ENCODE measurements around the gene SF3B3.
A peak's percentile ranks its signal among the peaks of the same experiment; 100 is the strongest.
"Not testable (repeated sequence)": the region's sequence is repeated elsewhere in the genome, so short reads cannot be mapped to it uniquely, and the experiment has no call there.

SF3B3 gene

DNA sequence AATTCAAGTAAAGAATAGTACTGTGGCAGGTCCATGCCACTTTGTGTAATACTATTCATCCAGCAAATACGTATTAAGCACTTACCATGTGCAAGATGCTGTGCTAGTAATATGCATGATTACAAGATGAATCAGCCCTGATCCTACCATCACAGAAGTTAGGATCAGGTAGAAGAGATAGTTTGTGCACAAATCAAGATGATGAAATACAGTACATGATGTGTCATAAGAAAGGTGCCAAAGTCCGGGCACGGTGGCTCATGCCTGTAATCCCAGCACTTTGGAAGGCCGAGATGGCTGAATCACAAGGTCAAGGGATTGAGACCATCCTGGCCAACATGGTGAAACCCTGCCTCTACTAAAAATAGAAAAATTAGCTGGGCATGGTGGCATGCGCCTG is 11.2 kb upstream of the SF3B3 start:
- no peak for DNase-seq

DNA sequence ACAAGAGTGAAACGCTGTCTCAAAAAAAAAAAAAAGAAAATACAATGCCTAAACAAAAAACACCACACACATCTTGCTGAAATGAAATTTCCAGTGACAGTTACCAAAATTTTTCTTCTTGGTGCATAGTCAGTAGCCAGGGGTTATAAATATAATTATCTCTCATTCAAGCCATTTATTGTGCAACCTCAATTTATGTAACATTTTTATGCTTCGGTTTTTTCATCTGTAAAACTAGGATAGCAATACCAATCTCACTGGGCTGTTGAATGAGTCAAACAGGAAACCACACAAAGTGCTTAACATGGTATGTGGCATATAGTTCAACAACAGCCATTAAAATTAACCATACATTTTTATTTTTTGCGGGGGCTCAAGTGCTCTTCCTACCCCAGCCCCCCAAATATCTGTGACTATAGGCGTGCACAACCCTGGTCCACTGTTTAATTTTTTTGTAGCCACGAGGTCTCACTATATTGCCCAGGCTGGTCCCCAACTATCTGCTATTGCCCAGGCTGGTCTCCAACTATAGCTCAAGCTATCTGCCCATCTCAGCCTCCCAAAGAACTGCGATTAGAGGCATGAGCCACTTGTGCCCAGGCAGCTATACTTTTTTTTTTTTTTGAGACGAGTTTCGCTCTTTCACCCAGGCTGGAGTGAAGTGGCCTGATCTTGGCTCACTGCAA is 2.9 kb upstream of the SF3B3 start:
- no peak for DNase-seq

DNA sequence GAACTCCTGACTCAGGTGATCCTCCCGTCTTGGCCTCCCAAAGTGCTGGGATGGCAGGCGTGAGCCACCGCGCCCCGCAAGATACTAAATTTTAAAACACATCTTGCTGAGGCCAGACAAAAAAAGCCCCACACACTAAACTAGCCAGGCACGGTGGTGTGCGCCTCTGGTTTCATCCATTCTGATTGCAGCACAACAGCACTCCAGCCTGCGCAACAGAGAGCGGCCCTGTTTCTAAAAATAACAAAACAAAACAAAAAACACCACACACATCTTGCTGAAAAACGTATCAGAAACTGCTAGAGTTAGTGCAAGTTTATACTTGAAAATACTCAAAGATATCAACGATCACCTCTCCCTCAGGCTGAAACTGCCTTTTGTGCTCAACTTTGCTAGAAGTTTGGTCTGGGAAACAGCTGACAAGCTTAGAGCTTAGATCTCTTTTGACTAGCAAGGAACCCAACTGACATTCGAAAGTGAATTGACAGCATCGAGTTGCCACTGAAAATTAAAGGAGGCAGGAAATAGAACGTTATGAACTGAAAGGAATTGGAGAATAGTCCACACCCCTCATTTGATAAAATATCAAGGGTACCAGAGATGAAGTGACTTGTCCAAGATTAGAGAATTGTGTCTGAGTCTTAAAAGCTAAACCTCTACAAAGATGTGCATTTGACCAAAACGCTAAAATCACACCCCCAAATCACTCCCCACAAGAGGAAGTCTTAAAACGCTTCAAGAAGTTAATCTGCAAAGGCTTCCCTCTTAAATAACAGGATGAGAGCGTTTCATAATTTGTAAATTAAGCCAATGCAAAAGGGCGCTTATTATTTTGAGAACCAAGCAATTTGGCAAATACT is 1.2 kb upstream of the SF3B3 start:
- no peak for DNase-seq

DNA sequence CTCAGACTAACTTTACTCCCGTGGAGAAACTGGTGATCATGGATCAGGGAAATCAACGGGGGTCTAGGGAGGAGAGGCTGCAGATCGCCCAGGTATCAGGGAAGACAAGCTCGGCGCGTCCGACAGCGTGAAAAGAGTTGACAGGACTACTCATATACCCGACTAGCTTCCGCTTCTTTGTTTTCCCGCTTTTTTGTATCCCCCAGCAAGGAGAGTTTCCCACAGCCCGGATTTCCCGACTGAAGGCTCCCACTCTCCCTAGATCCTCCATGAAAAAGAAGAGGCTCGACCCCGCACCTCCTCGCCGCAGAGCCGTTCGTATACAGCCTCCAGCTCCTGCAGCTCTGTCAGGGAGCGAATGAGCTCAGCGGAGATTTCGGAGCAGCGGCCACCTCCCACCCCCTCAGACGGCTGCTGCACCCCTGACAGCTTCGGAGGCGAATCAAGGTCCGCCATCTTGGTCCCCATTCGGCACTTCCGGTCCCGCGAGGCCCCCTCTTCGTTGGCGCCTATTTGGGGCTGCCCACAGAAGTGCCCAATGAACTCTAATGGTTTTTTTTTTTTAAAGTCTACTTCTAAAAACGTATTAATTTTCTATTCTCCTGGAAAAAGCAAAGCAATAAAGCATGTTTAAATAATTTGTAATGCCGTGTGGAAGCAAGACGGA is 407 bp upstream of the SF3B3 start, which contains the start of gene COG4:
Gene COG4, minus strand, starts transcription at position 479 of the 667 bp plus-strand sequence. Its CDS starts 11 bp downstream, at position 468.
- peak; percentile 41 to 60 for DNase-seq

DNA sequence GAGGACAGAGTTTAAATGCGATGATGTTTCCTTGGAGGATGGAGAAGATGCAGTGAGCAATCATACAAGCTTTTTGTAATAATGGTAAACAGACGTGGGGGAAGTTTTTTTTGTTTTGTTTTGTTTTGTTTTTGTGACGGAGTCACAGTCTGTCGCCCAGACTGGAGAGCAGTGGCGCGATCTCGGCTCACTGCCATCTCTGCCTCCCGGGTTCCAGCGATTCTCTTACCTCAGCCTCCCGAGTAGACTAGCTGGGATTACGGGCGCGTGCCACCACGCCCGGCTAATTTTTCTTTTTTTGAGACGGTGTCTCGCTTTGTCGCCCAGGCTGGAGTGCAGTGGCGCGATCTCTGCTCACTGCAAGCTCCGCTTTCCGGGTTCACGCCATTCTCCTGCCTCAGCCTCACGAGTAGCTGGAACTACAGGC is 796 bp downstream of the SF3B3 start:
- DNase-seq, result peak in 1 of 2 experiments; percentile 13

DNA sequence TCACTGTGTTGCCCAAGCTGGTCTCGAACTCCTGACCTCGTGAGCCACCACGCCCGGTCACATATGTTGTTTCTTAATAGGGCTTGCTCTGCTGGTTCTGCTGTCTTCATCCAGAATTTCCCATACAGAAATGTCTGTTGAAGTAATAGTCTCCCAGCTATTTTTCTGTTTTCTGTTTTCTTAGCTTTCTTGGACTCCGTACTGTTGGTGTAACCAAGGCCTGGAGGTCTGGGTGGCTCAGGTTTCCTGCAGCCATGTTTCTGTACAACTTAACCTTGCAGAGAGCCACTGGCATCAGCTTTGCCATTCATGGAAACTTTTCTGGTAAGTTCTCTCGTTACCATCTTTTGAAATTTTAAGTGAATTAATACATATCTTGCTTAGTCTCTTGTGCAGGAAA is 2.8 kb downstream of the SF3B3 start:
- no peak for DNase-seq

DNA sequence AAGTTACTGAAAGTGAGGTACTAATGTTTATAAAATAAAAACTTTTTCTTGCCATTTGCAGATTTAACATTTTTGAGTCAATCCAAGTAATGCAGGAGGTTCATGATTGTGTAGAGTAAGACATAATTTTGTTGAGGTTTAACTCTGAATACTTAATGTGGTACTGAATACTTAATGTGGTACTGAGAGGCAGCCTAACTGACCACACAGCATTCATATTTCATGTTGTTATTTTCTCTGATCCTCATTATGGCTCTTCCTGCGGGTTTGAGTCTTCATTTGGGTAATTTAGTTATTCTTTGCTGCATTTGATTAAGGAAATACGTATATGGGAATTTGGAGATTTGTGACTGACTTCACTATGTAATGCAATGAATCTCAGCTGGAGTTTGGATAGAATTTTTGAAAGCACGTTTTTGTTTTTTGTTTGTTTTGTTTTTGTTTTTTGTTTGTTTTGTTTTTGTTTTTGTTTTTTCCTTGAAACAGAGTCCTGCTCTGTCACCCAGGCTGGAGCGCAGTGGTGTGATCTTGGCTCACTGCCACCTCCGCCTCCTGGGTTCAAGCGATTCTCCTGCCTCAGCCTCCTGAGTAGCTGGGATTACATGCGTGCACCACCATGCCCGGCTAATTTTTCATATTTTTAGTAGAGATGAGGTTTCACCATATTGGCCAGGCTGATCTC is 3.8 kb downstream of the SF3B3 start:
- DNase-seq, result no peak

DNA sequence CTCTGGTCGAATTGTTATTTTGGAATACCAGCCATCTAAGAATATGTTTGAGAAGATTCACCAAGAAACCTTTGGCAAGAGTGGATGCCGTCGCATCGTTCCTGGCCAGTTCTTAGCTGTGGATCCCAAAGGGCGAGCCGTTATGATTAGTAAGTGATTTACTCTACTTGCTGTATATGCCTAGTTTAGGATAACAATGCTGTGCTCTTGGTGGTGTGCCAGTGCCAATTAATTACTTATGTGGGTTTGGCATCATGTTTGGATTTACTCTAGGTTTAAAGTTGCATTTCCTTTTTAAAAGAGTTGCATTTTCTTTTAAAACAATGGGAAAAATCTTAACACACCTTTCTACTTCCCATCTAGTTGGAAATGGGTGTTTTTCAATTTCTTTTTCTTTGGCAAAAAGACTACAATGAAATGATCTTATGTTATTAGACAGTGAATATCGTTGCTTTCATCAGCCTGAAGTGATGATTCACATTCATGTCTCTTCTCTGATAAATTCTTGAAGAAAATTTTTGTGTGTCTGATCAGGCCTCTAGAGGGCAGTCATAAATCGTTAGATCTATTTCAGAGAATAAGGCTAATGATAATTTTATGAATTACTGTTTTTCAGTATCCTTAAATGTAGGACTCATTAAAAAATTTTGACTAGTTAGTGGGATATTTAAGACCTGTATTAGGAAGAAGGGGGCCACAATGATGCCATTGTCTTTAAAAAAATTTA is 5.6 kb downstream of the SF3B3 start:
- no peak for DNase-seq

DNA sequence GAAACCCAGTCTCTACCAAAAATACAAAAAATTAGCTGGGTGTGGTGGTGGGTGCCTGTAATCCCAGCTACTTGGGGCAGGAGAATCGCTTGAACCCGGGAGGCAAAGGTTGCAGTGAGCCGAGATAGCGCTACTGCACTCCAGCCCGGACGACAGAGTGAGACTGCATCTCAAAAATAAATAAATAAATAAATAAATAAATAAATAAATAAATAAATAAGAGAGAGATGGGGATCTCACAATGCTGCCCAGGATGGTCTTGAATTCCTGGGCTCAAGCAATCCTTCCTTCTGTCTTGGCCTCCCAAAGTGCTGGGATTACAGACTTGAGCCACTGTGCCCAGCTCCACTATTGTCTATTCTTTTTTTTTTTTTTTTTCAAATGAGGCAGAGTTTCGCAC is 6.3 kb downstream of the SF3B3 start:
- not testable (repeated sequence) for DNase-seq

DNA sequence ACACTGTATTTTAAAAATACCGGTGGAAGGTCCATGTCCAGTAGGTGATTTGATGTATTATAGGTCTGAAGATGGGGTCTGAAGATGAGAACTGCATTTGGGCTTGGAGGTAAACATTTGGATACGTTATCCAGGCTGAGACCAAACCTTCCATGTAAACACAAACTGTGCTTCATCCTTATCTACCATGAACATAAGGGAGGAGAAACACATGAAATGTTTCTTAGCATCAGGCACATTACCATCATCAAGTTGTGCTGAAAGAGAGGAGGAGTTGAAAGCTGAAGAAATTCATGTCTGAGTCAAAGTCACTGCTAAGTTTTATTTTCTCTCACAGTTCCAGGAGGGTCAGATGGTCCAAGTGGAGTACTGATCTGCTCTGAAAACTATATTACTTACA is 11.4 kb downstream of the SF3B3 start:
- DNase-seq, result no peak

DNA sequence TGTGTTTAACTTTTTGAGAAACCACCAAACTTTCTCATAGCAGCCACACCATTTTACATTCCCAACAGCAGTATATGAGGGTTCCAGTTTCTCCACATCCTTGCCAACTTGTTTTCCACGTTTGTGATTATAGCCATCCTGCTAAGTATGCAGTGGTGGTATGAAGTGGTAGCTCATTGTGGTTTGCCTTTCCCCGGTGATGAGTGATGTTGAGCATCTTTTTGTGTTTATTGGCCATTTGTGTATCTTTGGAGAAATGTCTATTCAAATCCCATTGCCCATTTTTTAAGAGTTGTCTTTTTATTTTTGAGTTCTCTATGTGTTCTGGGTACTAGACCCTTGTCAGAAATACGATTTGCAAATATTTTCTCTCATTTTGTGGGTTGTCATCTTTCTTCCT is 17.4 kb downstream of the SF3B3 start:
- DNase-seq, result no peak

DNA sequence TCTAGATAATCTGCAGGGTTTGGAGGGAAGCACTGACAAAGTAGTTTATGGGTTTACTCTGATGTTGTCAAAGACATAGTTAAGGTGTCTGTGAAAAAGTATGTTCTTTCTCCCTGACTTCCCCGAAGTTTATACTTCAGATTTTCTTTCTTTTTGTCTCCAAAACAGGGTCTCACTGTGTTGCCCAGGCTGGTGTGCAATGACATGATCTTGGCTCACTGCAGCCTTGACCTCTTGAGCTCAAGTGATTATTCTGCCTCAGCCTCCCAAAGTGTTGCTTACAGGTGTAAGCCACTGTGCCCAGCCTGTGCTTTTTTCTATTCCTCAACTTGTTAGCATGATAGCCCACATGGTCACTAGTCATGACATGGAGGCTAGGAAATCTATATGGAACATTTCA is 20.9 kb downstream of the SF3B3 start:
- DNase-seq, result no peak

DNA sequence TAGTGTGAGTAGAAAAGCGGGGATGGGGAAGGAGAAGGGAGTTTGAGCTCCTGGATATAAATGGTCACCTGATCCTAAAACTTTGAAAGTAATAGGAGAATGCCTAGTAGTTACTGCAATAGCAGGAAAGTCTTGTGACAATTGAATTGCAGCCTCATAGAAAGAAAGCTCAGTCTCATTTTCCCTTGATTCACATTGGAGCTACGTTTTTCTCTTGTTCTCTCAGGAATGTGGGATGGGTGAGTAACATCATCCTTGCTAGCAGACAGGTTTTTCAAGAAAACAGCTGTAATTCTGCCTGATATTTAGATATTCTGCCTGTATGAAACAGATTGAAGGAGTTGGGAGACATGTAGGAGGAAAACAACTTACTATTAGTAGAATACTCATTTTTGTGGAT is 25.3 kb downstream of the SF3B3 start:
- DNase-seq, result no peak

DNA sequence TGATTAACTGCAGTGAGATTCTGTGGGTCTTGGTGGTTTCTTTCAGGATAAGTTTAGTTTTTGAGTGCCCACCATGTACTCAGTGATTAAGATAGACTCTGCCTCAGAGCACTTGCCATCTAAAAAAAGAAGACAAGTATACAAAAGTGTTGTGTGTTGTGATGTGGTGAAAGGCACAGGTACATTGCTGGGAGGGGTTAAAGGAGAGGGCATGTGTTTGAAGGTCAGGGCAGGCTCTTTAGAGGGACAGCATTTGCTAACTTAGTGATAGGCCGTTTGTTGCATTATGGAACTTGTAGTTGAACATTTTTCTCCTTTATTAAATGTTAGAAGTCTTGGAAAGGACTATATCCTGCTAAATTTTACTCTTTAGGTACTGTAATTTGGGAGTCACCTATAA is 26.5 kb downstream of the SF3B3 start:
- DNase-seq, result no peak

DNA sequence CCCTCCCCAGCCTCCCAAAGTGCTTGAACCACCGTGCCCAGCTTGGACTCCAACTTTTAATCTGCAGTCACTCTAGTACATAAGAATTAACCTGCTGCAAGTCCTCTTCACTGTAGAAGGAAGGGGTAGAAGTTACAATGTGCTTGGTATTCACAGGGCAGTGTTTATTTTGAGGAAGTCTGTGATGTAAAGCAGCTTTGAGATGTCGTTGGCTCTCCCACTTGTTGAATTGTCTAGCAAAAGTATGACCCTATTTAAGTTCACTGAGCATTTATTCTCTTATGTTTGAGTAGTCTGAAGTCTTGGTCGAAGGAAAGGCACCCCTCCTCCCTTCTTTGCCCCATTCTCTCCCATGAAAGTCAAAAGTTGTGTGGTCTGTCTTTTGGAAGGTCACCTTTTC is 28.2 kb downstream of the SF3B3 start:
- DNase-seq, result no peak

DNA sequence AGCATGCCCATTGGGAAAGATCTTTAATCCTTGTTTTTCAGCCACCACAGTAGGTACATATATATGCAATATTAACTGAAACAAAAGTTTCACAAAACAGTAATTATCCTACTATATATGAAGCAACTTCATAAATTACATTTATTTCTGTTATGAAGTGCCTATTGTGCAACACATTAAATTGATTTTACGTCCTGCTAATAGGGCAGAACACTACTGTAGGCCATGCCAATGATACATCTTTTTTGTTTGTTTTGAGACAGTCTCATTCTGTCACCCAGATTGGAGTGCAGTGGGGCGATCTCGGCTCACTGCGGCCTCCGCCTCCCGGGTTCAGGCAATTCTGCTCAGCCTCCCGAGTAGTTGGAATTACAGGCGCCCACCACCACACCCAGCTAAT is 29.1 kb downstream of the SF3B3 start:
- no peak for DNase-seq

DNA sequence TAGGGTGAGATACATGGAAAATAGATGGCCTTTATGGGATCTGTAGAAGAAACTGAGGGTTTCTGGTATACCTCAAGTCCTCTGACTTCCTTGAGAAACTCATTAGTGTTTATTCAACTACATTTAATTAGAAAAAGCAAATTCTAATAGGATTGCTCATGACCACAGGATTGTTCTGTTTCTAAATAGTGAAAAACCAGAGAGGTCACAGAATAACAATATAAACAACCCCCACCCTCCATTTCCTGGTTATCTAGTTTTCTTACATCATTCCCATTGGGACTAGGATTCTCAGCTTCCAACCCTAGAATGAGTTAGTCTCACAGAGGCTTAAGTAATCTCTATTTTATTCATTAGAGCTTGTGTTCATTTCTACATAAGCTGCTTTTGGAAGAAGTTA is 30.0 kb downstream of the SF3B3 start:
- no peak for DNase-seq

DNA sequence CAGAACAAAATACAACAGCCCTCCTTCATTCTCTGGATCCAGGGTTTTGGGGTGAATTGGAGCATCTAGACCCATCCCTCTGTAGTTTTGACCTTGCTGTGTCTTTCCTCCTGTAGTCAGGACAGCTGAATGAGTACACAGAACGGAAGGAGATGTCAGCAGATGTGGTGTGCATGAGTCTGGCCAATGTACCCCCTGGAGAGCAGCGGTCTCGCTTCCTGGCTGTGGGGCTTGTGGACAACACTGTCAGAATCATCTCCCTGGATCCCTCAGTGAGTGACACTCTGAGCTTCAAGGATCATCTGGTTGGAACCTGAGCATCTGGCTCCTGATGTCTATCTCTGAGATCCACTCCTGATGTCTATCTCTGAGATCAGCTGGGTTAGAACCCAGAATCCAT is 32.4 kb downstream of the SF3B3 start:
- DNase-seq, result no peak

DNA sequence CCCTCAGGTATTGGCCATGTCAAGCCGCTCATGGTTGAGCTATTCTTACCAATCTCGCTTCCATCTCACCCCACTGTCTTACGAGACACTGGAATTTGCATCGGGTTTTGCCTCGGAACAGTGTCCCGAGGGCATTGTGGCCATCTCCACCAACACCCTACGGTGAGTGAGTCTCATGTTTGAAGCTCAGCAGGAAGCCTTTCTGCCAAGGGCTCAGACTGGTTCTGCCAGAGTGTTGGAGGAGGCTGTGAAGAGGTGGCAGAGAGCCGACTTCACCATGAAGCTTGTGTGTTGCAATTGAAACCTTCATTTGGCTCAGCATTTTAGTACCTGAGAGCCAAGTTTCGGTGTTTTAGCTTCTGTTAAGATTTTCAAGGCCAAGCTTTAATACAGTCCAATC is 38.0 kb downstream of the SF3B3 start:
- DNase-seq, result no peak

DNA sequence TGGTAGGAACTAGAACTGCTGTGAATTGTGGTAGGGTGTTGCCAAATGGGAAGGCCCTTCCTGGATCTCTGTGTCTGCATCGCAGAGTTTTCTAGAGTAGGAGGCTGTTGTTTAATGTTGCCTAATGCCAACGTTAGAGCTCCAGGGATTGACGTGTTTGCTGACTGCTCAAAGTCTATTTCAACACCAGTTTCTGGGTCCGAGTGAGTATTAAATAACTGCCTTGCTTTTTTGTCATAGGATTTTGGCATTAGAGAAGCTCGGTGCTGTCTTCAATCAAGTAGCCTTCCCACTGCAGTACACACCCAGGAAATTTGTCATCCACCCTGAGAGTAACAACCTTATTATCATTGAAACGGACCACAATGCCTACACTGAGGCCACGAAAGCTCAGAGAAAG is 40.0 kb downstream of the SF3B3 start:
- DNase-seq, result no peak

DNA sequence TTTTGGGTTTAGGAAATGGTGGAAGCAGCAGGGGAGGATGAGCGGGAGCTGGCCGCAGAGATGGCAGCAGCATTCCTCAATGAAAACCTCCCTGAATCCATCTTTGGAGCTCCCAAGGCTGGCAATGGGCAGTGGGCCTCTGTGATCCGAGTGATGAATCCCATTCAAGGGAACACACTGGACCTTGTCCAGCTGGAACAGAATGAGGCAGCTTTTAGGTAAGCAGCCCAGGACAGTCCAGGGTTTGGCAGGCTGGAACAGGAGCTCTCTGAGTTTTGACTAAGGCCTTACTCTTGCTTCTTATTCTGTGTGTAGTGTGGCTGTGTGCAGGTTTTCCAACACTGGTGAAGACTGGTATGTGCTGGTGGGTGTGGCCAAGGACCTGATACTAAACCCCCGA is 41.4 kb downstream of the SF3B3 start:
- no peak for DNase-seq

DNA sequence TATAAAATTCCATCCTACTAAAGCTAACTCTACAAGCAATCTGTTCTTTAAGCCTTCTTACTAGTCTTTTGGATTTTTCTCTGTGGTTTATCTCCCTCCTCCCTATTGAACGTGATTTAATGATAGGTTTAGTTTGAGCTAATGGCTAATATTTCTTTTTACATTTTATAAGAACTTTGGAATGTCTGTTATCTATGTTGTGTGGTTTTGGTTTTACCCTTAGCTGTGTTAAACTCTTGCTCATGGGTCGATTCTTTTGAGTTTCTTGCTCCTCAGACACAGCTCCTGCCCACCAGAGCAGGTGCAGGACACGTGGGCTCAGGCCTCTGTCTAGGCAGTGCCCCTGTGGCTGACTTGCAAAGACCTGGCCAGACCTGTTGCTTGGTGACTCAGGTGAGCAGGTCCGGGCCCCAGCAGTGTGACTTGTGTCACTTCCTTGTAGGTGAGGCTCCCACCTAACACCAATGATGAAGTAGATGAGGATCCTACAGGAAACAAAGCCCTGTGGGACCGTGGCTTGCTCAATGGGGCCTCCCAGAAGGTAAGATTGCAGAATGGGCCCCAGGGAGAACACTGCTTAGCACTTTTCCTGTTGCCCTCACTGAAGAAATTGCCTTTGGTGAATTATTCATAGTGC is 45.1 kb downstream of the SF3B3 start:
- no peak for DNase-seq

All from NCI-H187 (cell line).